Trophoblast cell (in vitro differentiated cells and primary cell): ENCODE measurements around the gene KIF21B.

Experiments
- DNase-seq, 2 donors: peaks; one replicate each; pipeline ENCODE4 v3.0.0-alpha.2; 2016
- H2AFZ ChIP-seq: 2 replicates; pipeline ENCODE4 v1.6.1; 2013; ENCODE audit warnings: low read length, moderate library complexity, mild to moderate bottlenecking; ENCODE audit not compliant: insufficient read depth, poor library complexity
- H2AK5ac ChIP-seq: 2 replicates; pipeline ENCODE4 v1.6.1; 2013; ENCODE audit warnings: mild to moderate bottlenecking, low read length
- H2BK120ac ChIP-seq: 2 replicates; pipeline ENCODE4 v1.6.1; 2013; ENCODE audit warnings: low read length, mild to moderate bottlenecking, moderate library complexity; ENCODE audit not compliant: insufficient read depth, poor library complexity
- H2BK12ac ChIP-seq: 2 replicates; pipeline ENCODE4 v1.6.1; 2013; ENCODE audit warnings: mild to moderate bottlenecking, low read length, moderate library complexity
- H2BK5ac ChIP-seq: 2 replicates; pipeline ENCODE4 v1.6.1; 2013; ENCODE audit warnings: low read length, low read depth, moderate library complexity, mild to moderate bottlenecking; ENCODE audit not compliant: poor library complexity
- H3K14ac ChIP-seq: 2 replicates; pipeline ENCODE4 v1.6.1; 2013; ENCODE audit warnings: mild to moderate bottlenecking, low read length
- H3K18ac ChIP-seq: 2 replicates; pipeline ENCODE4 v1.6.1; 2013; ENCODE audit warnings: mild to moderate bottlenecking, low read length
- H3K23ac ChIP-seq: 2 replicates; pipeline ENCODE4 v1.6.1; 2013; ENCODE audit warnings: low read length
- H3K27ac ChIP-seq: 2 replicates; pipeline ENCODE4 v1.5.1; 2013; ENCODE audit warnings: low read depth, mild to moderate bottlenecking, inconsistent platforms, low read length, moderate library complexity
- H3K27me3 ChIP-seq: 2 replicates; pipeline ENCODE4 v1.6.1; 2013; ENCODE audit warnings: inconsistent platforms, mild to moderate bottlenecking, low read length, moderate library complexity; ENCODE audit not compliant: insufficient read depth
- H3K36me3 ChIP-seq, 2 experiments: 1 replicate in 1 of 2; 2 replicates in 1 of 2; pipeline ENCODE4 v1.6.1; 2013; ENCODE audit warnings: low read length in 2 of 2, mild to moderate bottlenecking in 2 of 2, moderate library complexity in 1 of 2; ENCODE audit not compliant: insufficient read depth in 2 of 2, control insufficient read depth in 1 of 2
- H3K4ac ChIP-seq: 2 replicates; pipeline ENCODE4 v1.6.1; 2013; ENCODE audit warnings: low read depth, mild to moderate bottlenecking, low read length, moderate library complexity
- H3K4me1 ChIP-seq, 2 experiments: 1 replicate in 1 of 2; 2 replicates in 1 of 2; pipeline ENCODE4 v1.6.1; 2013; ENCODE audit warnings: low read length in 2 of 2, mild to moderate bottlenecking in 2 of 2, moderate library complexity in 1 of 2; ENCODE audit not compliant: insufficient read depth in 2 of 2, control insufficient read depth in 1 of 2
- H3K4me2 ChIP-seq: 2 replicates; pipeline ENCODE4 v1.6.1; 2013; ENCODE audit warnings: inconsistent platforms, mild to moderate bottlenecking, low read length, moderate library complexity
- H3K4me3 ChIP-seq: 2 replicates; pipeline ENCODE4 v1.5.1; 2013; ENCODE audit warnings: mild to moderate bottlenecking, low read depth, low read length, inconsistent platforms
- H3K79me1 ChIP-seq: one replicate; pipeline ENCODE4 v1.6.1; 2013; ENCODE audit warnings: low read length
- H3K79me2 ChIP-seq: 2 replicates; pipeline ENCODE4 v1.6.1; 2013; ENCODE audit warnings: low read length, mild to moderate bottlenecking; ENCODE audit not compliant: control insufficient read depth, insufficient read depth, poor library complexity
- H3K9ac ChIP-seq: 2 replicates; pipeline ENCODE4 v1.6.1; 2013; ENCODE audit warnings: mild to moderate bottlenecking, low read length
- H3K9me3 ChIP-seq: 2 replicates; pipeline ENCODE4 v1.6.1; 2013; ENCODE audit warnings: low read depth, mild to moderate bottlenecking, control low read depth, inconsistent platforms, low read length; ENCODE audit not compliant: insufficient read depth
- H4K12ac ChIP-seq: 2 replicates; pipeline ENCODE4 v1.6.1; 2013; ENCODE audit warnings: low read depth, mild to moderate bottlenecking, low read length, moderate library complexity
- H4K8ac ChIP-seq: 2 replicates; pipeline ENCODE4 v1.6.1; 2013; ENCODE audit warnings: low read depth, mild to moderate bottlenecking, low read length, moderate library complexity
- H4K91ac ChIP-seq: one replicate; pipeline ENCODE4 v1.6.1; 2013; ENCODE audit warnings: low read depth, mild to moderate bottlenecking, low read length, moderate library complexity
- WGBS: extraction: QIAGEN DNeasy Blood & Tissue Kit; methylation state at CpG from one replicate; pipeline ENCODE4 v1.1.7; 2013; ENCODE audit warnings: missing lambda C conversion rate; ENCODE audit not compliant: insufficient read length, insufficient coverage; ENCODE audit errors: extremely low coverage; 5-methylcytosine and 5-hydroxymethylcytosine counted together

Gene KIF21B

GRCh38 chr1:201053155-201053860 is 29.8 kb upstream of the KIF21B start:
- H3K18ac ChIP-seq: no peak overlapping the region
- no peaks in the 10 kb centered on the region for H3K79me2 ChIP-seq
- peaks cover 2% of the 10 kb centered on the region for H3K9me3 ChIP-seq
- H4K12ac ChIP-seq: no peak overlapping the region
- peaks cover 0 to 7% of the 10 kb centered on the region in 2 experiments for H3K4me1 ChIP-seq
- H3K14ac ChIP-seq: no peak overlapping the region
- H3K4ac ChIP-seq: no peak overlapping the region
- H2BK5ac ChIP-seq: no peak overlapping the region
- no peaks in the 10 kb centered on the region for H3K79me1 ChIP-seq
- no peak overlapping the region for H4K8ac ChIP-seq
- no peak overlapping the region for H2BK120ac ChIP-seq
- H3K4me2 ChIP-seq: no peak overlapping the region
- no peak overlapping the region for H2BK12ac ChIP-seq
- DNase-seq: no peak
- H4K91ac ChIP-seq: no peak overlapping the region
- no peak overlapping the region for H2AFZ ChIP-seq
- no peak overlapping the region for H3K4me3 ChIP-seq
- WGBS: no CpG with 5 or more reads among the region's 22 CpGs
- no peak overlapping the region for H3K23ac ChIP-seq
- no peak overlapping the region for H3K9ac ChIP-seq
- no peak overlapping the region for H2AK5ac ChIP-seq
- no peaks in the 10 kb centered on the region for H3K36me3 ChIP-seq
- no peaks in the 10 kb centered on the region for H3K27me3 ChIP-seq
- H3K27ac ChIP-seq: no peak overlapping the region

GRCh38 chr1:201051399-201051798 is 27.9 kb upstream of the KIF21B start:
- no peaks in the 10 kb centered on the region for H3K79me1 ChIP-seq
- H3K14ac ChIP-seq: no peak overlapping the region
- H3K79me2 ChIP-seq: no peaks in the 10 kb centered on the region
- no peak overlapping the region for H4K12ac ChIP-seq
- H3K27me3 ChIP-seq: no peaks in the 10 kb centered on the region
- no peak overlapping the region for H2AK5ac ChIP-seq
- H4K91ac ChIP-seq: no peak overlapping the region
- no CpG with 5 or more reads among the region's 2 CpGs for WGBS
- H2BK5ac ChIP-seq: no peak overlapping the region
- H3K4me1 ChIP-seq: peaks cover 0 to 7% of the 10 kb centered on the region in 2 experiments
- H2AFZ ChIP-seq: no peak overlapping the region
- no peaks in the 10 kb centered on the region for H3K36me3 ChIP-seq
- no peak overlapping the region for H3K18ac ChIP-seq
- no peak overlapping the region for H4K8ac ChIP-seq
- no peaks in the 10 kb centered on the region for H3K9me3 ChIP-seq
- no peak overlapping the region for H3K27ac ChIP-seq
- no peak for DNase-seq
- no peak overlapping the region for H3K23ac ChIP-seq
- no peak overlapping the region for H3K4me3 ChIP-seq
- H3K9ac ChIP-seq: no peak overlapping the region
- H3K4ac ChIP-seq: no peak overlapping the region
- H2BK12ac ChIP-seq: no peak overlapping the region
- H2BK120ac ChIP-seq: no peak overlapping the region
- H3K4me2 ChIP-seq: no peak overlapping the region

- no CpG with 5 or more reads among the region's 5 CpGs for WGBS
- H3K9me3 ChIP-seq: no peaks in the 10 kb centered on the region
These were observed 27.2 kb upstream of the KIF21B start for GRCh38 chr1:201050515-201051277.

GRCh38 chr1:201049248-201049831 is 25.8 kb upstream of the KIF21B start:
- Histone ChIP-seq H3K27ac (no peak overlapping the region), H3K4me3 (no peak overlapping the region), H2AK5ac (no peak overlapping the region), H4K12ac (no peak overlapping the region), H3K27me3 (no peaks in the 10 kb centered on the region), H4K8ac (no peak overlapping the region), H3K9me3 (no peaks in the 10 kb centered on the region), H3K79me2 (no peaks in the 10 kb centered on the region), H3K18ac (no peak overlapping the region), H4K91ac (no peak overlapping the region), H2BK5ac (no peak overlapping the region), H2BK12ac (no peak overlapping the region), H3K36me3 (no peaks in the 10 kb centered on the region), H3K14ac (no peak overlapping the region), H2AFZ (no peak overlapping the region), H3K4me2 (no peak overlapping the region), H3K79me1 (no peaks in the 10 kb centered on the region), H2BK120ac (no peak overlapping the region), H3K4me1 (peaks cover 0 to 7% of the 10 kb centered on the region in 2 experiments), H3K23ac (no peak overlapping the region), H3K4ac (no peak overlapping the region), H3K9ac (no peak overlapping the region)
- no CpG with 5 or more reads among the region's 5 CpGs for WGBS
- no peak for DNase-seq

More at GRCh38 chr1:201050515-201051277, 27.2 kb upstream of the KIF21B start:
- DNase-seq: no peak
- H3K79me1 ChIP-seq: no peaks in the 10 kb centered on the region
- H3K36me3 ChIP-seq: no peaks in the 10 kb centered on the region
- no peak overlapping the region for H2BK12ac ChIP-seq
- no peak overlapping the region for H3K9ac ChIP-seq
- no peak overlapping the region for H3K4ac ChIP-seq
- H3K4me3 ChIP-seq: no peak overlapping the region
- H3K4me2 ChIP-seq: no peak overlapping the region
- H3K27ac ChIP-seq: no peak overlapping the region
- H3K14ac ChIP-seq: no peak overlapping the region
- H3K79me2 ChIP-seq: no peaks in the 10 kb centered on the region
- no peak overlapping the region for H3K23ac ChIP-seq
- H4K91ac ChIP-seq: no peak overlapping the region
- no peak overlapping the region for H4K8ac ChIP-seq
- H4K12ac ChIP-seq: no peak overlapping the region
- H2BK120ac ChIP-seq: no peak overlapping the region
- H2BK5ac ChIP-seq: no peak overlapping the region
- no peaks in the 10 kb centered on the region for H3K27me3 ChIP-seq
- H3K4me1 ChIP-seq: peaks cover 0 to 7% of the 10 kb centered on the region in 2 experiments
- no peak overlapping the region for H3K18ac ChIP-seq
- no peak overlapping the region for H2AK5ac ChIP-seq
- H2AFZ ChIP-seq: no peak overlapping the region
